ENCODE results near the gene PTGR2. TPM values are rescaled to one million over a fixed set of nuclear protein-coding genes. Genes with fewer than 3 reads are reported as not detected.

PTGR2 gene
- total and polyA plus RNA-seq, 2 donors (not counting 3 experiments of a cell fraction or from before 2014, with no cell fraction given), result 1.1 to 5.6 TPM

- intact Hi-C loops (cut with micrococcal nuclease) (loop anchor here (1.0 to 2.0 kb wide), 4 partner anchors 34 to 158 kb away; no protein-coding TSS in a partner anchor), dilution Hi-C loops (cut with MboI; ENCODE audit: extremely low pct_ligation_motif_present, low sequenced_read_pairs) (no loop called here)
- TF ChIP-seq MYC (IDR thresholded peaks at IDR 0.05; ENCODE audit: low read depth, low read length) (peak; percentile 54), POLR2A (IDR thresholded peaks at IDR 0.05; ENCODE audit: low read depth, low read length) (peak; percentile 45), MAX (IDR thresholded peaks at IDR 0.05; ENCODE audit: insufficient read depth, insufficient read length) (no peak), POLR2AphosphoS5 (IDR thresholded peaks at IDR 0.05; ENCODE audit: insufficient read depth, low read depth, low read length) (peak; percentile 94), JUN (IDR thresholded peaks at IDR 0.05; ENCODE audit: borderline replicate concordance, insufficient read depth, insufficient read length, low read depth) (peak; percentile 18), FOS (IDR thresholded peaks at IDR 0.05; ENCODE audit: borderline replicate concordance, insufficient read depth, low read length) (peak; percentile 20), CTCF (IDR thresholded peaks at IDR 0.05; ENCODE audit: extremely low read depth in 1 of 2, insufficient read depth in 1 of 2, low read depth in 1 of 2, low read length in 2 of 2) (no peak), EZH2 (IDR thresholded peaks at IDR 0.05; ENCODE audit: borderline replicate concordance, low read depth, low read length, severe bottlenecking) (no peak)
- Histone ChIP-seq H3K9me3 (replicated peaks; ENCODE audit: control insufficient read depth, insufficient read depth, low read length) (no peaks in the 10 kb centered on the region), H3K9ac (replicated peaks; ENCODE audit: extremely low read depth, insufficient read depth, low read length) (peak within 1 kb of the TSS; percentile 85), H3K9me1 (replicated peaks; ENCODE audit: control insufficient read depth, extremely low read depth, insufficient read depth, low read length) (no peaks in the 10 kb centered on the region), H3K4me3 (replicated peaks in 1 of 3; ENCODE audit: insufficient read depth in 1 of 3, low read depth in 1 of 3, low read length in 3 of 3) (peak within 1 kb of the TSS; percentile 60 to 87 (median 73)), H3K4me1 (ENCODE audit: control insufficient read depth, extremely low read depth, insufficient read depth, low read length) (peaks cover 18% of the 10 kb centered on the region), H4K20me1 (replicated peaks; ENCODE audit: control insufficient read depth, extremely low read depth, insufficient read depth, low read length) (no peaks in the 10 kb centered on the region), H3K27me3 (ENCODE audit: control insufficient read depth in 2 of 2, insufficient read depth in 2 of 2, low read length in 2 of 2) (no peaks in the 10 kb centered on the region), H3K79me2 (ENCODE audit: control insufficient read depth, insufficient read depth, low read length) (peaks cover 60% of the 10 kb centered on the region), H3K36me3 (ENCODE audit: control insufficient read depth in 2 of 2, extremely low read depth in 1 of 2, insufficient read depth in 2 of 2, low read length in 2 of 2) (no peaks in the 10 kb centered on the region), H2AFZ (ENCODE audit: low read depth, low read length) (peak within 1 kb of the TSS; percentile 88), H3K27ac (ENCODE audit: insufficient read depth, low read depth, low read length) (peak within 1 kb of the TSS; percentile 90), H3K4me2 (ENCODE audit: insufficient read depth, low read length) (peak within 1 kb of the TSS; percentile 79)
- ChIA-PET POLR2A (interaction anchor here (1.2 to 1.6 kb wide), 3 partner anchors 35 to 162 kb away, joined by 3 to 4 read pairs (median 3); partner anchors contain the start of genes COQ6, FAM161B and PTGR2), CTCF (interaction anchor here (0.5 to 2.8 kb wide), 6 partner anchors 35 to 253 kb away, joined by 3 to 22 read pairs (median 4); partner anchors contain the start of gene PTGR2)
- FAIRE-seq (peak; percentile 82), DNase-seq (ENCODE audit: low read depth, low spot score) (peak; percentile 93)
- TSS peak; percentile 60 for BruUV-seq (replicated peaks)
Observed at GRCh38 chr14:73886449-73887317, 35.1 kb downstream of the PTGR2 start, which contains the start of gene ZNF410. Gene ZNF410 (plus strand): TSS chr14:73886859. CDS start chr14:73892176, 5,317 bp downstream.

All from endothelial cell of umbilical vein (primary cell).